A549 treated with ZK216348 at 1 μM for 4 hours (cell line): ENCODE results near the gene RASL11B. TPM values are rescaled to one million over a fixed set of nuclear protein-coding genes. Genes with fewer than 3 reads are reported as not detected.

Experiments
- total RNA-seq: library from RNA; stranded (reverse); fragments of 200-300 nt; extraction: Qiagen RNA extraction; gene quantifications from 5 replicates; pipeline ENCODE4 v1.2.3, GENCODE V29; 2022; ENCODE audit warnings: low read depth

The RASL11B gene
- total RNA-seq, result 0.08 to 0.14 TPM (median 0.11 TPM) in 3 of 5 replicates, not detected in the others

GRCh38 chr4:52861879-52862616, at the start of gene RASL11B:
TSS of gene RASL11B (plus strand) at chr4:52862317. CDS start at chr4:52862508, 191 bp downstream.

Other genes starting within 250 kb of the RASL11B start
- gene USP46, start 203.0 kb upstream of the RASL11B start, total RNA-seq, result 4.9 to 8.4 TPM (median 7.7 TPM) in 5 replicates
- gene ERVMER34-1, start 110.9 kb upstream of the RASL11B start, total RNA-seq, result 0.28 to 0.60 TPM (median 0.51 TPM) in 5 replicates